Activated CD4-positive, alpha-beta T cell treated with anti-CD3 and anti-CD28 coated beads, Interleukin-2, amount 50 U/mL, for 24 hours (primary cell): ENCODE measurements around the gene ZEB2.

ENCODE experiments used
- DNase-seq, 2 donors: peaks; one replicate each; pipeline ENCODE4 v3.0.0-alpha.2; 2020; ENCODE audit warnings: low read depth in 1 of 2, low spot score in 1 of 2

ZEB2 gene

GRCh38 chr2:144519934-144520731 lies at the start of gene ZEB2:
Gene ZEB2 (minus strand): TSS chr2:144520119. CDS start chr2:144517350, 2,769 bp downstream.
- no peak for DNase-seq

GRCh38 chr2:144567745-144568144 lies 47.8 kb upstream of the ZEB2 start:
- no peak for DNase-seq

GRCh38 chr2:144566448-144566847 lies 46.5 kb upstream of the ZEB2 start:
- no peak for DNase-seq

GRCh38 chr2:144560251-144560650 lies 40.3 kb upstream of the ZEB2 start:
- no peak for DNase-seq

- DNase-seq: no peak
Measured at GRCh38 chr2:144559681-144560080, 39.8 kb upstream of the ZEB2 start.

GRCh38 chr2:144559242-144559641 lies 39.3 kb upstream of the ZEB2 start:
- no peak for DNase-seq

- DNase-seq: no peak
Measured at GRCh38 chr2:144554492-144555210, 34.7 kb upstream of the ZEB2 start.

- no peak for DNase-seq
Measured at GRCh38 chr2:144553379-144553778, 33.5 kb upstream of the ZEB2 start.

- DNase-seq: no peak
Measured at GRCh38 chr2:144552821-144553220, 32.9 kb upstream of the ZEB2 start.

GRCh38 chr2:144550911-144551310 lies 31.0 kb upstream of the ZEB2 start:
- no peak for DNase-seq

- DNase-seq: no peak
Measured at GRCh38 chr2:144550084-144550483, 30.2 kb upstream of the ZEB2 start.

GRCh38 chr2:144548532-144549191 lies 28.7 kb upstream of the ZEB2 start:
- no peak for DNase-seq

GRCh38 chr2:144548088-144548487 lies 28.2 kb upstream of the ZEB2 start:
- DNase-seq: no peak

- DNase-seq: no peak
Measured at GRCh38 chr2:144547494-144547893, 27.6 kb upstream of the ZEB2 start.

GRCh38 chr2:144546933-144547332 lies 27.0 kb upstream of the ZEB2 start:
- DNase-seq: no peak

- DNase-seq: no peak
Measured at GRCh38 chr2:144545787-144546186, 25.9 kb upstream of the ZEB2 start.

GRCh38 chr2:144544053-144544452 lies 24.1 kb upstream of the ZEB2 start:
- no peak for DNase-seq

GRCh38 chr2:144541396-144541795 lies 21.5 kb upstream of the ZEB2 start:
- no peak for DNase-seq

GRCh38 chr2:144539289-144539782 lies 19.4 kb upstream of the ZEB2 start:
- no peak for DNase-seq

GRCh38 chr2:144535300-144535699 lies 15.4 kb upstream of the ZEB2 start:
- DNase-seq: no peak

- DNase-seq: no peak
Measured at GRCh38 chr2:144533221-144533620, 13.3 kb upstream of the ZEB2 start.

GRCh38 chr2:144530596-144530995 lies 10.7 kb upstream of the ZEB2 start:
- no peak for DNase-seq
